H1 (cell line): ENCODE data around the gene SAXO1. TPM values are rescaled to one million over a fixed set of nuclear protein-coding genes. Genes with fewer than 3 reads are reported as not detected.

ENCODE experiments used
- CTCF ChIA-PET: fragments of 300-600 bp; sonication (Branson Sonifier 250); formaldehyde crosslinking; loops from one replicate; lab custom pipeline; 2021; ENCODE audit not compliant: partially characterized antibody; lab: Charles Lee
- POLR2A ChIA-PET: fragments of 300-600 bp; sonication (Branson Sonifier 250); formaldehyde crosslinking; loops from one replicate; lab custom pipeline; 2021; ENCODE audit warnings: inconsistent platforms; ENCODE audit not compliant: partially characterized antibody; lab: Charles Lee
- DNase-seq, 2 experiments: peaks; one replicate each; pipeline versions ENCODE4 v3.0.0 to v3.0.0-alpha.2; 2010 to 2022; ENCODE audit warnings: low spot score in 2 of 2, low read depth in 1 of 2, mixed read lengths in 1 of 2
- FAIRE-seq: peaks from 2 replicates; lab custom pipeline; 2011; peaks lifted over from hg19 to GRCh38; lab: Jason Lieb, UNC
- H2AFZ ChIP-seq: 2 replicates; pipeline ENCODE4 v1.8.1; 2012; ENCODE audit warnings: low read length, inconsistent platforms
- H2AK5ac ChIP-seq: 2 replicates; pipeline ENCODE4 v1.6.1; 2013; ENCODE audit warnings: low read depth, low read length
- H2BK120ac ChIP-seq: replicated peaks from 2 replicates; pipeline ENCODE3; 2013; ENCODE audit warnings: low read depth, low read length, inconsistent platforms
- H2BK12ac ChIP-seq: 2 replicates; pipeline ENCODE4 v1.6.1; 2013; ENCODE audit warnings: low read depth, low read length
- H2BK15ac ChIP-seq: 2 replicates; pipeline ENCODE4 v1.6.1; 2013; ENCODE audit warnings: low read length
- H2BK20ac ChIP-seq: 2 replicates; pipeline ENCODE4 v1.6.1; 2013; ENCODE audit warnings: low read length
- H2BK5ac ChIP-seq: 2 replicates; pipeline ENCODE4 v1.6.1; 2013; ENCODE audit warnings: low read depth, low read length
- H3K14ac ChIP-seq: 2 replicates; pipeline ENCODE4 v1.6.1; 2013; ENCODE audit warnings: inconsistent platforms; ENCODE audit not compliant: insufficient read length
- H3K18ac ChIP-seq: 2 replicates; pipeline ENCODE4 v1.6.1; 2013; ENCODE audit warnings: low read length; ENCODE audit errors: extremely low read depth
- H3K23ac ChIP-seq: 2 replicates; pipeline ENCODE4 v1.6.1; 2013; ENCODE audit warnings: inconsistent platforms; ENCODE audit not compliant: insufficient read length
- H3K23me2 ChIP-seq: 2 replicates; pipeline ENCODE4 v1.6.1; 2013; ENCODE audit warnings: low read depth, low read length
- H3K27ac ChIP-seq: 2 replicates; pipeline ENCODE4 v1.6.1; 2011; ENCODE audit warnings: low read depth, low read length, inconsistent platforms
- H3K27me3 ChIP-seq, 4 experiments: replicated peaks in 1 of 4; 1 replicate in 1 of 4; 2 replicates in 3 of 4; pipeline versions ENCODE4 v1.6.1 to v1.8.1; 2011 to 2013; ENCODE audit warnings: low read length in 3 of 4, mild to moderate bottlenecking in 3 of 4, inconsistent platforms in 2 of 4, mixed read lengths in 2 of 4, moderate library complexity in 1 of 4; ENCODE audit not compliant: control insufficient read depth in 3 of 4, insufficient read depth in 3 of 4; ENCODE audit errors: extremely low read depth in 1 of 4
- H3K36me3 ChIP-seq, 4 experiments: 2 replicates each; pipeline versions ENCODE4 v1.6.1 to v1.8.1; 2011 to 2013; ENCODE audit warnings: mild to moderate bottlenecking in 4 of 4, low read length in 3 of 4, moderate library complexity in 2 of 4, control low read depth in 1 of 4, inconsistent platforms in 1 of 4; ENCODE audit not compliant: insufficient read depth in 4 of 4, control insufficient read depth in 2 of 4
- H3K4ac ChIP-seq: replicated peaks from 2 replicates; pipeline ENCODE3; 2013; ENCODE audit warnings: low read length, low read depth, mixed read lengths, inconsistent platforms; ENCODE audit not compliant: insufficient read length
- H3K4me1 ChIP-seq, 4 experiments: replicated peaks in 1 of 4; 1 replicate in 1 of 4; 2 replicates in 3 of 4; pipeline versions ENCODE4 v1.6.1 to v1.8.1; 2011 to 2013; ENCODE audit warnings: low read length in 3 of 4, inconsistent platforms in 2 of 4, mixed read lengths in 1 of 4; ENCODE audit not compliant: insufficient read depth in 4 of 4, control insufficient read depth in 3 of 4
- H3K4me2 ChIP-seq, 2 experiments: 2 replicates each; pipeline versions ENCODE4 v1.6.1 to v1.8.1; 2011 to 2013; ENCODE audit warnings: low read depth in 2 of 2, low read length in 2 of 2, control low read depth in 1 of 2, inconsistent platforms in 1 of 2, mild to moderate bottlenecking in 1 of 2; ENCODE audit not compliant: insufficient read depth in 1 of 2
- H3K4me3 ChIP-seq, 4 experiments: fragments of 200-600, 300-600 bp in 1 of 4; sonication (generic), shearing (Covaris generic), sonication (Bioruptor Twin) in 1 of 4; 2 replicates each; pipeline versions ENCODE4 v1.5.1 to v1.8.1; 2011 to 2016; ENCODE audit warnings: low read length in 4 of 4, low read depth in 3 of 4, control low read depth in 2 of 4, inconsistent platforms in 2 of 4, mild to moderate bottlenecking in 2 of 4, mixed read lengths in 1 of 4, moderate library complexity in 1 of 4; ENCODE audit not compliant: insufficient read depth in 2 of 4; ENCODE audit errors: extremely low read depth in 1 of 4
- H3K56ac ChIP-seq: replicated peaks from 2 replicates; pipeline ENCODE3; 2013; ENCODE audit warnings: low read depth, mild to moderate bottlenecking, mixed read lengths, low read length, inconsistent platforms; ENCODE audit not compliant: insufficient read length
- H3K79me1 ChIP-seq: 2 replicates; pipeline ENCODE4 v1.6.1; 2013; ENCODE audit warnings: low read depth, low read length, control low read depth
- H3K79me2 ChIP-seq, 2 experiments: 2 replicates each; pipeline versions ENCODE4 v1.6.1 to v1.8.1; 2012 to 2013; ENCODE audit warnings: low read length in 2 of 2, mild to moderate bottlenecking in 2 of 2, inconsistent platforms in 1 of 2; ENCODE audit not compliant: insufficient read depth in 2 of 2, control insufficient read depth in 1 of 2
- H3K9ac ChIP-seq, 4 experiments: replicated peaks in 1 of 4; 1 replicate in 1 of 4; 2 replicates in 3 of 4; pipeline versions ENCODE4 v1.6.1 to v1.8.1; 2011 to 2013; ENCODE audit warnings: low read depth in 3 of 4, low read length in 3 of 4, control low read depth in 2 of 4, mild to moderate bottlenecking in 2 of 4, moderate library complexity in 2 of 4, inconsistent platforms in 1 of 4; ENCODE audit errors: extremely low read depth in 1 of 4
- H3K9me3 ChIP-seq, 2 experiments: 2 replicates each; pipeline versions ENCODE4 v1.6.1 to v1.8.1; 2012 to 2013; ENCODE audit warnings: mild to moderate bottlenecking in 2 of 2, moderate library complexity in 2 of 2, control low read depth in 1 of 2, inconsistent platforms in 1 of 2, low read depth in 1 of 2, low read length in 1 of 2, mixed read lengths in 1 of 2; ENCODE audit not compliant: insufficient read depth in 2 of 2
- H4K20me1 ChIP-seq, 2 experiments: replicated peaks in 1 of 2; 2 replicates each; pipeline versions ENCODE3 to v1.8.1; 2011 to 2013; ENCODE audit warnings: inconsistent platforms in 2 of 2, low read length in 2 of 2, mild to moderate bottlenecking in 1 of 2; ENCODE audit not compliant: insufficient read depth in 2 of 2, control insufficient read depth in 1 of 2
- H4K5ac ChIP-seq: 2 replicates; pipeline ENCODE4 v1.6.1; 2013; ENCODE audit warnings: low read length, low read depth, mixed read lengths, inconsistent platforms; ENCODE audit not compliant: insufficient read length
- H4K8ac ChIP-seq: 2 replicates; pipeline ENCODE4 v1.8.0; 2013; ENCODE audit warnings: mild to moderate bottlenecking, moderate library complexity, low read length, inconsistent platforms; ENCODE audit not compliant: insufficient read depth; ENCODE audit errors: extremely low read depth
- H4K91ac ChIP-seq: replicated peaks from 2 replicates; pipeline ENCODE3; 2013; ENCODE audit warnings: low read length, mixed read lengths, inconsistent platforms; ENCODE audit not compliant: insufficient read length
- POU5F1 ChIP-seq: IDR thresholded peaks from 2 replicates; pipeline ENCODE4 v1.6.1; 2011; ENCODE audit warnings: low read depth, mild to moderate bottlenecking, low read length, moderate library complexity
- YY1 ChIP-seq: IDR thresholded peaks from 2 replicates; pipeline ENCODE4 v1.6.1; 2011; ENCODE audit warnings: low read depth, mild to moderate bottlenecking, low read length
- polyA plus RNA-seq, 7 experiments: library from polyadenylated mRNA; depleted of rRNA in 3 of 7; stranded (reverse) in 5 of 7; unstranded in 2 of 7; fragments of >200 nt in 5 of 7; fragments of 200-250 nt in 2 of 7; gene quantifications; 1 replicate in 5 of 7; 2 replicates in 1 of 7; 4 replicates in 1 of 7; pipeline versions ENCODE4 v1.2.1 to v1.2.3, GENCODE V29; 2011 to 2013; ENCODE audit warnings: missing spikeins in 2 of 7, mixed read lengths in 2 of 7
- total RNA-seq: library from RNA; stranded (reverse); fragmentation: NEBNext Ultra II Directional; extraction: Animal tissue kit (Norgen Biotek cat#: 25700); gene quantifications from 2 replicates; pipeline ENCODE4 v1.2.1, GENCODE V29; 2021

SAXO1 gene
- total and polyA plus RNA-seq, 2 of the 8 experiments (the other 6 are each of a cell fraction or from before 2014, with no cell fraction given) = 0.11 to 0.20 TPM

GRCh38 chr9:18896004-18896403 is 137.0 kb downstream of the SAXO1 start:
- no peak for FAIRE-seq
- Histone ChIP-seq H3K4me3 (no peak overlapping the region), H4K20me1 (no peaks in the 10 kb centered on the region)

More at GRCh38 chr9:18896004-18896403, 137.0 kb downstream of the SAXO1 start:
- no peak for TF ChIP-seq YY1
- TF ChIP-seq POU5F1 = no peak
- no peak overlapping the region for H3K9ac ChIP-seq
- no peak overlapping the region for H3K27ac ChIP-seq
- no peak overlapping the region for H3K18ac ChIP-seq
- no peak overlapping the region for H2BK12ac ChIP-seq
- H2BK120ac ChIP-seq = no peak overlapping the region
- no peaks in the 10 kb centered on the region for H3K79me1 ChIP-seq
- H4K5ac ChIP-seq = no peak overlapping the region
- H3K27me3 ChIP-seq = no peaks in the 10 kb centered on the region
- H2AFZ ChIP-seq = no peak overlapping the region
- peaks cover 13 to 17% of the 10 kb centered on the region in 2 experiments for H3K9me3 ChIP-seq
- H2BK5ac ChIP-seq = no peak overlapping the region
- no peak overlapping the region for H2BK20ac ChIP-seq
- H3K4me2 ChIP-seq = no peak overlapping the region
- ChIA-PET POLR2A (no interaction called here), CTCF (interaction anchor here (1.1 to 1.2 kb wide), 2 partner anchors 12 to 33 kb away, joined by 3 to 4 read pairs; no protein-coding TSS in a partner anchor)
- H3K56ac ChIP-seq = no peak overlapping the region
- no peak overlapping the region for H3K23ac ChIP-seq
- no peak overlapping the region for H4K8ac ChIP-seq
- H3K79me2 ChIP-seq = no peaks in the 10 kb centered on the region
- no peak overlapping the region for H2BK15ac ChIP-seq
- H3K23me2 ChIP-seq = no peaks in the 10 kb centered on the region
- H3K14ac ChIP-seq = no peak overlapping the region
- DNase-seq = no peak
- no peak overlapping the region for H3K4ac ChIP-seq
- H2AK5ac ChIP-seq = no peak overlapping the region
- no peaks in the 10 kb centered on the region; a peak in 1 of 7 replicates for H3K4me1 ChIP-seq
- H3K36me3 ChIP-seq = no peaks in the 10 kb centered on the region
- no peak overlapping the region for H4K91ac ChIP-seq
